GM18519 (cell line): ENCODE data around the gene FCER1A.

ENCODE experiments used
- ATAC-seq: cut with Tn5 transposase; IDR thresholded peaks from one replicate; pipeline ENCODE4 v1.9.1; 2021; ENCODE audit warnings: mild to moderate bottlenecking, moderate library complexity; ENCODE audit not compliant: unreplicated experiment, low FRiP score

The FCER1A gene

DNA sequence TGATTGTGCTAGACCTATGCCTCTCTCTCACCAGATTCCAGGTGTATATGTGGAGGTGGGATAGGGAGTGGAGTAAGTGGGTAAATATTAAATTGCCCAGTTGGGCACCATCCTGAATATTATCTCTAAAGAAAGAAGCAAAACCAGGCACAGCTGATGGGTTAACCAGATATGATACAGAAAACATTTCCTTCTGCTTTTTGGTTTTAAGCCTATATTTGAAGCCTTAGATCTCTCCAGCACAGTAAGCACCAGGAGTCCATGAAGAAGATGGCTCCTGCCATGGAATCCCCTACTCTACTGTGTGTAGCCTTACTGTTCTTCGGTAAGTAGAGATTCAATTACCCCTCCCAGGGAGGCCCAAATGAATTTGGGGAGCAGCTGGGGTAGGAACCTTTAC, at the start of gene FCER1A:
FCER1A (plus strand) TSS at position 242 of the 400 bp plus-strand sequence; CDS start at position 271, 29 bp downstream.
- ATAC-seq: no peak

DNA sequence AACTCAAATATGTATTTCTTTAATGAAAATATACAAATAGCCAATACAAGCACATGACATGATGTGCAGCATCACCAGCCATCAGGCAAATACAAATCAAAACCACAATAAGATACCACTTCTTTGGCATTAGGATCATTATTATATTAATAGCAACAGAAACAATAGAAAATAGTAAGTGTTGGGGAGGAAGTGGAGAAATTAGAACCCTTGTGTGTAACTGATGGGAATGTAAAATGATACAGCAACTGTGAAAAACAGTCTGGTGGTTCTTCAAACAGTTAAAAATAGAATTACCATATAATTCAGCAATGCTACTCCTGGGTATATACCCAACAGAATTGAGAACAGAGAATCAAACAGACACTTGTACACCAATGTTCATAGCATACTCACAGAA, 40.8 kb upstream of the FCER1A start:
- ATAC-seq: no peak

DNA sequence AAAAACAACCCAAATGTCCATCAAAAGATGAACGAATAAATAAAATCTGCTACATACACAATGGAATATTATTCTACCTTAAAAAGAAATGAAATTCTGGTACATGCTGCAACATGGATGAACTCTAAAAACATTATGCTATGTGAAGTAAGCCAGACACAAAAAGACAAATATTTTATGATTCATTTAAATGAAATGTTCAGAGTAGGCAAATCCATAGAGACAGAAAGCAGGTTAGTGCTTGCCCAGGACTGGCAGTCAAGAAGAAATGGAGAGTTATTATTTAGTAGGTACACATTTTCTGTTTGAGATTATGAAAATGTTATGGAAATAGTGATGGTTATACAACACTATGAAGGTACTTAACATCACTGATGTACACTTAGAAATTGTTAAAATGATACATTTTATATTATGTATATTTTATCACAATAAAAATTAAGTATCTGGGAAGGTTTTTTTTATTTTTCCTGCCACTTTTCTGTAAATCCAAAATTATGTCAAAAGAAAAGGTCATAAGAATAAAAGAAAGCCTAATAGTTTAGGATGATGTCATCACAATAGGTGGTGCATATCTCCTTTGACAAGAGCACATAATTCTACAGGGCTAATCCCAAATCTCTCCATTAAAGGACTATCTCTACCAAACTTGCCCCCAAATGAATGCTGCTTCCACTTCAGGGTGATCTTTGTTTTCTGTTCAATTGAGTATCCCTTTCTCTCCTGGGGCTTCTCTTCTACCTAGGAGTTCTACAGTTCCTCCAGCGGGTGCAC, 40.2 kb upstream of the FCER1A start:
- no peak for ATAC-seq

DNA sequence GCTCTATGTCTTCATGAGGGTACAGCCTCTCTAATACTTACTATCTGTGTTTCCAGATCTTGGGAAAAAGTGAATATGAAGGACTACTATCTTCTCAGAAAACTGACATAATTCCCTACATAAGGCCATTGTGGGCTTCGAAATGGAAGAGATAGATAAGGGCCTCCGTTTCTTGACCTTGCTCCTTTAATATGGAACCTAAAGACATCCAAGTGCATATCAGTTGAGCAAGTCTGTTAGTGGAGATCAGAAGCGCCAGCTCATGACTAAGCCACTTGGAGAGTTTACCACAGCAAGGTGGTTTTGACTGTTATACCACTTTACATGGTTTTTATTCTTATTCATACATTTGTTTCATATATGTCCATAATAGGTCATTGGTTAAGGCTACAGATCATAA, 35.3 kb upstream of the FCER1A start:
- ATAC-seq: no peak

DNA sequence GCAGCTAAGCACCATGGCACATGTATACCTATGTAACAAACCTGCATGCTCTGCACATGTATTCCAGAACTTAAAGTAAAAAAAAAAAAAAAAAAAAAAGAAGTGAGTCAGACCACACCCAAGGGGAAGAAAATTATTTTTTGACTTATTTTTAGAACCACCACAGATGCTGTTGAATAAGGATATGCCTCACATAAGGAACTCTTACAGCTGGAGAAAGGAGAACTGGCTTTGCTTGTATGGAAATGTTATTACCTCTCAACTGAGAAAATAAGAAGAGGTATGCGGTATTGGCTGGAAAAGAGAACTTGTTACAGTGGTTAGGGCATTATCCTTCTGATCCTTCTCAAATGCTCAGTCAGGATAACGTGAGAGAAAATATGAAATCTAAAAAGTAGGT, 27.5 kb upstream of the FCER1A start:
- no peak for ATAC-seq

DNA sequence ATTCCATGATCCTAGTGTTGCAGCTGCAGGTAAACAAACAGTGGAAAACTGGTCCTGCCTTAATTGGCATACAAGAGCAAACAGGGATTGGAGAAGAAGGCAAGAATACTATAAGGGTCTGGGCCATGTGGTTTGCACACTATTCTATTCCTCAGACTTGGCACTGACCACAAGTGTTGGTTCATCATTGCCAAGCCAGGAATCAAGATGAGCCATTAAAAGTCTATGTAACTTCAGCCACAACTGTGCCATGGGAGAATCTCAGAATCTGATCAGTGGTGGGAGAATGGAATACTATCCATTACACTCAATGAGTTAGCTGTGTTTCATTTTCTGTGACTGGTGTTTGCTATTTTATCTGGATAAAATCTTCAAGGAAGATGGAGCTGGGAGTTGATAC, 26.2 kb upstream of the FCER1A start:
- no peak for ATAC-seq

DNA sequence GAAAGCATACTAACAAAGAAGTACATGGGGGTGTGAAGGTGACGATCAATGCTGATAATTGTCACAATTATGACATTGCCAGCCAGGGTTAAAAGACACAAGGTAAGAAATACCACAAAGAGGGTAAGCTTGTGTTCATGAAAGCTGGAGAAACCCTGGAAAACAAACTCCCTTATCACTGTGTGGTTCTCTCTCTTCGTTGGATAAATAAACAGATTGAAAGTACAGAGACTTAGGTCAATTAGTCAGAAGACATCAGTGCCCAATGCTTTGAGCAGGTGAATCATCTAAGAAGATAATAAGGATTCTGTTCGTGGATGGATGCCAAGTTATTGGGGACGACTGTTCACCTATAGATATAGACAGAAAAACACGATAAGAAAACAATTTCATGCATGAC, 22.4 kb upstream of the FCER1A start:
- no peak for ATAC-seq

DNA sequence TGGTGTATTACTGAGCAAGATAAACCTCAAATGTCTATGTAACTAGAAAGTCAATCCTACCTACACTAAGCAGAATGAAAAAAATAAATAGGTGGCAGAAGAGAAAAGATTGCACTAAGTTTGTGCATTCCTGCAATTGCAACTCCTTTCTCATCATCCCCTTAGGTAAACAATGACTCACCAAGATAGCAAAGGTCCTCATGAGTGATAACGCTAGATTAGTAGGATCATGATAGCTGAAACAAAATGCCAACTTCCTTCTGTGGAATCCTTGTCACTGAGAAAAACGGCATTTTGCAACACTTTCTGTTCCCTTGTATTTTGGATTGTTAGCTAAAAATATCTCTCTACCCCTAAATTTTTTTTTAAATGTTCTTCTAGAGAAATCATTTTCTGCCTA, 20.0 kb upstream of the FCER1A start:
- no peak for ATAC-seq

DNA sequence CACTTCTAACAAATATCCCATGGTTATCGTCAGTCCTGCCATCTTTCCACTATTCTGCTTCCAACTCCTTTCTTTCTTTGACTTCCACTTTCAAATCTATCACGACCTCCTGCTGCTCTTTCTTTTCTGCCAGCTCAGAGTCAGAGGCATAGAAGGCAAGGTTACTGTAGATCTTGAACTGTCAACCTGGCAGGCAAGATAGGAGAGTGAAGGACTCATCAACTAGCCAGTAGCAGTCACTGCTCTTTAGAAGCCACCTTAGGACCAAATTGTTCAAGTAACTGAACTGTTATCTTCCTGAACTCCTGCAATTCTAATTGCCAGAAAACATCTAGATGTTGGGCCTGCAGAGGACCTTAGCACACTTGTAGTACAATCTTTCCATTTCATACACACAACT, 13.1 kb upstream of the FCER1A start:
- ATAC-seq: no peak

DNA sequence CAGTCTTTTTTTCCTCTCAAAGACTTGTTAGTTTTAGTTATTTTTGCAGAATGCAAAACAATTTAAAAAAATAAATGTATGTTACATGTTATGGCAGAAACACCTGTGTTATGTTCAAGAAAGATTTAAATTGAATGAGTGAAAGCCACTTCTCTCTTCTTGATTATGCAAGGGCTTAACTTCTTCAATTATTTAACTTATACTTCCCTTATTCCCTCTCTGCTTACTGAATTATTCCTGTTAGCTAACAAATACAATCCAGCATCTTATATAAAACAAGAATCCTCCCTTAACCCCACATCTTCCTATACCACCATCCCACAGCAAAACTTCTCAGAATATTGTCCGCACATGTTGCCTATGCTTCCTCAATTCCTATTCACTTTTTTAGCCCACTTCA, 10.7 kb upstream of the FCER1A start:
- no peak for ATAC-seq

DNA sequence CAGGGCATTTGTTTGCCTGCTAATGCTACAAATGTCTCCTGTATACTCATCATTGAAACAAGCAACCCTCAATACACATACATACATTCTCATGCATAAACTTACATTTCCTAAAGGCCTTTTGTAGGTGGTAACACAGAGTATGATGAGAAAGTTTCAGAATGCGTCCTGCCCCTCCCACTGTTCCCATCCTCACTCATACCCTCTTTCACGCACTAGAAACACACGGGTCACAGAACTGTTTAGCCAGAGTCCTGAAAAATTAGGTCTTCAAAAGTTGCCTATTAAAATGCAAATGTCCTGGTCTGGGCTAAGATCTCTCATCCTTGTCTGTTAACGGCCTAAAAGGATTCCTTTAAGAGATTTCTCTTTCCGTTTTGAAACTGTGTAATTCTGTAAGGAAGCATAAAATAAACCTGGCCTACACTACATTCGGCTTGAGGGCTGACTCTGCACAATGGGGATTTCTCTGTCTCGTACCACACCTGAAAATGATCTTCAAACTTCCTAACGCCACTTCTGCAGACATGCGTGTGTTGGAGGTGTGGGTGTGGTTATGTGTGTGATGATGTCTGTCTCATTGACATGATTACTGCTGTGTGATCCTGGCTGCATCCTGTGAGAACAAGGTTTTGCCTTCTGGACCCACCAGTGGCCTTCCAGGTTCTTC, 5.3 kb upstream of the FCER1A start:
- no peak for ATAC-seq

DNA sequence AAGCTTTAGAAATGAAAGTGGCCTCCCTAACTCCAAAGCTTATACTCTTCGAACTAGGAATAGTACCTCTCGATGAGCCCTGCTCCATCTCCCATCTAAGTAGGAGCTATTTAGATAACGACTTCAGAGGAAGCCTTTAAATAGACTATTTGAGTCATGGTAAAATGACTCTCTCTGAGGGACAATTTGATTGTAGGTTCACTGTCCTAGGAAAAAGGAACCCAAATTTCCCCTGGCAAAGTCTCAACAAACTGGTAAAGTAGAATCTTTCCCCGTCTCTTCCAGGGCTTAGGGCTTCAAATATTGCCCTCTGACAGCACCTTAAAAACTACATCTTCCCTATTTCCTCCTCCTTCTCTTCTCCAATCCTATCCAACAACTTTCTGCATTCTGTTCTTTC, 2.0 kb upstream of the FCER1A start:
- ATAC-seq: no peak

DNA sequence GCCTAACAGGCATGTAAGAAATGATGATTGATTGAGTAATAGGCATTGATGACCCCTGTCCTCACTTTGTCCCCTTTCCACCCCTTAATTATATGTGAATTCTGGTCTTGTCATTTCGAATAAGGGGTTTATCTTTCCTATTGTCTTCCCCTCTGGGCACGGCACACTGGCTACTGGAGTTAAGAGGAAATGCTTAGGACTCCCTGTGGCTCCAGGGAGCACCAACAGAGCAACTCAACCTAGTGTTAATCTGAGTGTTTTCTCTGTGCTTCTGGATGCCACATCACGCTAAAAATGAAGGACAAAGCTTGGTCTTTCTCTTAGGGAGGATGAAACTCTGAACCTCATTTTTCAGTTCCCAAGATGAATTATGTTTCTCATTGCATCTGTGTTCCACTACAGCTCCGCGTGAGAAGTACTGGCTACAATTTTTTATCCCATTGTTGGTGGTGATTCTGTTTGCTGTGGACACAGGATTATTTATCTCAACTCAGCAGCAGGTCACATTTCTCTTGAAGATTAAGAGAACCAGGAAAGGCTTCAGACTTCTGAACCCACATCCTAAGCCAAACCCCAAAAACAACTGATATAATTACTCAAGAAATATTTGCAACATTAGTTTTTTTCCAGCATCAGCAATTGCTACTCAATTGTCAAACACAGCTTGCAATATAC, 5.3 kb downstream of the FCER1A start:
- ATAC-seq: no peak

DNA sequence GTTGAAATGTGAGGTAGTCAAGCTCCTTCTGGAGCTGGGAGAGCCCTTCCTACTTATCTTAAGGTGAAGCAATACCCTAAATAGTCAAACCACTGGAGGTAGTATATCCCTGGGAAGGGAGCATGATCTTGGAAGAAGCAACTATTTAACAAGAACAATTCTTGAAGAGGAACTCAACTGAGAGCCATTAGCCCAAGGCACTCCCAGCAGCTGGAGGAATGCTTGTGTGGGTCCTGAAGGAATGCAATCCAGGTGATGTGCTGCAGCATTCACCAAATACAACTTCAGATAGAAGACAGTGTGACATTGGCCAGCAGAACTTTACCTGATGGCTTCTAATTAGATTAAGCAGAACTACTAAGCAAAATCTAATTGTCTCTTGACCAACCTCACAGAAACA, 9.5 kb downstream of the FCER1A start:
- no peak for ATAC-seq

DNA sequence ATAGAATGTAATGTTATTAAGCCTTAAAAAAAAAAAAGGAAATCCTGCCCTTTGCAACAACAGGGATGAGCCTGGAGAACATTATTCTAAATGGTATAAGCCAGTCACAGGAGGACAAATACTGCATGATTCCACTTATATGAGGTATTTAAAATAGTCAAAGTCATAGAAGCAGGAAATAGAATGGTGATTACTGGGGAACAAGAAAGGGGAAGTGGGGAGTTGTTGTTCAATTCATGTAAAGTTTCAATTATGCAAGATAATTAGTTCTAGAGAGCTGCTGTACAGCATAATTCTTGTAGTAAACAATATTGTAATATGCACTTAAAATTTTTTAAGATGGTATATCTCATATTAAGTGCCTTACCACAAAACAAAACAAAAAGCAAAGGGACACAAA, 13.2 kb downstream of the FCER1A start:
- peak; percentile 49 for ATAC-seq

DNA sequence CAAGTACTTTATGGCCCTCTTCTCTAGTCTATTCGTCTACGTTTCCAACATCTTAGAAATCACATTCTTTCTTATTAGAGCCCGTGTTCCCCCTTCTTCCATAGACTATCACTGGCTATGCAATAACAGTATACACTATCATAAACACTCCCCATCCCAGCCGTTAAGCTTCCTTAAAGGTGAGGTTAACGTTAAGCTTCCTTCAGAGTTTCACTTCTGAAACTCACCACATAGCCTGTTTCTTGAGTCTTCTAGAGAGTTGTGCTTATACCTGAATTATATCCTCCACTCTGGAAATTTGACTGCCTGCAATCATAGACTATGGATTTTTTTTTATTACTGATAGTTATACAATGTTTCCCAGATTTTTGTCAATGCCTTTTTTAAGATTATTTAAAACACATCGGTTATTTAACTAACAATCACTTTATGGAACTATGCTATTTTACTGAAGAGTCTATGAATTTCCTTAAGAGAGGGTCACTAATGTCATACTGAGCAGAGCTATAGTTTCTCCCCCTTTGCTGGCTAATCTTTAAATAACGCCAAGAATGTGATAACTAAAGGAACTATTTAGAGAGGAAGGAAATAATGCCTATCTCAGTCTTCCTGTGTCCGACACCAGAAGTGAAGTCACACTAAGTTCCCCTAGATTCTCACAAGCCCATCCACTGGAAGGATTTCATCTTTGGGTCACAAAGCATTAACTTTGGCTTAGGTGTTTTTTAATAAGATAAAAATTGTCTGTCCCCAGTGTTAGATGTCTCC, 16.8 kb downstream of the FCER1A start:
- ATAC-seq: no peak

DNA sequence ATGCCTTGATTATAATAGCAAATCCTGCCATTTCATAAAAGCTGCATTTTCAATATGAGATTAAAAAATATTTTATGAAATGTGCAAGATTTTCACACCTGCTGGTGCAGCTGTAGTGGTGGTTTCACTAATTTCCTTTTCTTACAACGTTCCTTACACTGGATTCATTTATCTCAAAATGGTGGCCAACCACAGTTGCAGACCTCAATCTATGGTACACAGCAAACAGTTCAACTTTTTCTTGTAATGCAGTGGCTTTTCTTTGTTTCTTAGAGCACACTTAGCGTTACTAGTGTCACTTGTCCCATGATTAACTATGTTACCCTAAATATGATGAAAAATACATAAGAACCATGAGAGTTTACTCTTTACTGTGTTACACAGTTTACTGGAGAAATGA, 32.7 kb downstream of the FCER1A start:
- no peak for ATAC-seq

DNA sequence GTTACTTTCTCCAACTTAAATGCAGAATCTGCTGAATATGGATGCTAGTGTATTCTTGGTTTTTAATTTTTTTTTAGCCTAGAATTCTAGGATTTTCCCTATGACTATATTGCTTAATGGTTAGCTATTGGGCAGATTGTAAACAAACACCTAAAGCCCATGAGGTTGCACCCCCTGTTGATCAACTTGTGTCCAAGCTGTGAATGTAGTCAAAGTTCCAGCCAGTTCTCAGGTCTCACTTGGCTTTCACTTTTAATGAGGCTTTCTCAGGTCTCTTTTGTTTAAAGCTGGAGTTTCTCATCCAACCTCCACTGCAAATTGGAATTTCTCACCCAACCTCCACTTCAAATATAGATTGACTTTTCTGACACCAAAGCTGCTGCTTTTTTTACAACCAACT, 35.9 kb downstream of the FCER1A start:
- no peak for ATAC-seq

DNA sequence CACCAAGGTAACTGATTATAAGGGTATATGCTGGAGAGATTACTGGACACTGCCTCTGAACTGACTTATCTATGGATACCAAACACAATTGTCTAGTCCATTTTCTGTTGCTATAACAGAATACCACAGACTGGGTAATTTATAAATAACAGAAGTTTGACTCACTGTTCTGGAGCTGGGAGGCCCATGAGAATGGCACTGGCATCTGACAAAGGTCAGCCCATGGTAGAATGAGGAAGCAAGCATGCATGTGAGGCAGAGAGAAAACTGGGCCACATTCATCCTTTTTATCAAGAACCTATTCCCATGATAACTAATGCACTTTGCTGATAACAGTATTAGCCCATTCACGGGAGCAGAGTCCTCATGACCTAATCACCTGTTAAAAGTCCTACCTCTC, 37.4 kb downstream of the FCER1A start:
- ATAC-seq: no peak

DNA sequence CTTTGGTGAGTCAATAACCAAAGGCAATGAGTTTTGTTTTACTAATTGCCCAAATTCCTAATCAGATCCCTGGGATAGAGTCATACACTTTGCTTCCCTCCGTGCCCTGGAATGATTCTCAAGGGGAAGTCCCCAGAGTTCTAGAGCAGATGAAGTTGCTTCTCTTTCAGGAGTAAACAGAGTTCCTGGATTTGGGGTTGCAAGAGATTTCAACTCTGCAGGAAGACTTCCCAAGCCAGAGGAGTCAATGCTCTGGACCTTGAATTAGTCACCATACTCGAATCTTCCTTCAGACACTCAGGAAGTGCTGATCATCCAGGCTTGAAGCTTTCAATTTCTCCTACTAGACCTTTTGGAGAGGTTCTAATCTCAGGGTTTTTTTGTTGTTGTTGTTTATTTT, 39.6 kb downstream of the FCER1A start:
- ATAC-seq: no peak
